GM19438 (cell line): ENCODE data around the gene AJAP1.
"Not testable (repeated sequence)": the region's sequence is repeated elsewhere in the genome, so short reads cannot be mapped to it uniquely, and the experiment has no call there.

Experiments used
- ATAC-seq: cut with Tn5 transposase; IDR thresholded peaks from one replicate; pipeline ENCODE4 v1.9.1; 2021; ENCODE audit warnings: low read depth; ENCODE audit not compliant: unreplicated experiment

AJAP1 gene

DNA sequence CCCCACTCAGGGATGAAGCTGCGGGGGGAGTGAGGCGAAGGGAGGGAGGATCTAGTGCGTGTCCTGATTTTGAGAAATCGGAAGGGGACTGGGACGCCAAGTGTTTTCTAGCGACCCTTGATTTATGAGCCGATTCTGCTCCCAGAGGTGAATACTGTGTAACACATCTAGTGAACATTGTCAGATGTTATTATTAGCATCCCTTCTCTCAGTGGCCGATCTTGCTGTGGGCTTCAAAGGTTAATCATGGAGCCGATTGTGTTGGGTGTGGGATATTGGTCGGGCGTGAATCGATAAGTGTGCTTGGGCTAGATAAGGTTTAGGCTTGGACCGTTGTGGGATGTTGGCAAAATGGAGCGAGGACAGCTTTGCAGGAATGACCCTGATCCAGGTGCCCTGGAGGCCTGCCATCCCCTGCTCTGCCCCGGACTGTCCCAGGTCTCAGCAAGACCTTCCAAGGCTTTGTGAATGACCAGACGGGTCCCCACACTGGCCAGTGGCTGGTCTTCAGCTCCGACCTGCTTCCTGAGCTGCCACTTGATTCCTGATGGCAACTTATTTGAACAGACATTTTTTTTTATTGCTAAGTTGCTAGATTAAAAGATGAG lies 2.2 kb downstream of the AJAP1 start:
- no peak for ATAC-seq

DNA sequence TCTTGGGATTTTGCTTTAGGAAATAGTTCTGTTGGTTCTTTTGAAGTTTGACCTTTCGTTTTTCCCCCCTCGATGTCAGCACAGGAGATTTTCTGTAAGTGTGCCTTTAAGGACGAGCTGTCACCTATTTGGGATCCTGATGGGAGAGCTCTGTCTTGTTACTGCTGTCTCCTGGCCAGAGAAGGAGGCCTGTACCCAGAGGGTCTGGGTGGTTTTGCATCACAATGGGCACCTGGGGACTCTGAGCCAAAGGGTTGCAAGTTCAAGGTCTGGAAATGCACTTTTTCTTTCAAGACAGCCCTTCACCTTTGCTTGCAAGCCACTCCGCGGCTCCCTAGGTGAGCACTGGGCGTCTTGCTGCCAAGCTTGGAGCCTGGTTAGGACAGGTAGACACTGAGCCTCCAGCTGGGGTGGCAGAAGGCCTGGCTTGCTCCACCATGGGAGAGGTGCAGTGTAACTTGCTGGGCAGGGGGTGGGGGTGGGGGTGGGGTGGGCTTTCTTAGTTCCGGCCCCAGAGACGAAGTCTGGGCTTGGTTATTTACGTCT lies 2.9 kb downstream of the AJAP1 start:
- ATAC-seq: no peak

DNA sequence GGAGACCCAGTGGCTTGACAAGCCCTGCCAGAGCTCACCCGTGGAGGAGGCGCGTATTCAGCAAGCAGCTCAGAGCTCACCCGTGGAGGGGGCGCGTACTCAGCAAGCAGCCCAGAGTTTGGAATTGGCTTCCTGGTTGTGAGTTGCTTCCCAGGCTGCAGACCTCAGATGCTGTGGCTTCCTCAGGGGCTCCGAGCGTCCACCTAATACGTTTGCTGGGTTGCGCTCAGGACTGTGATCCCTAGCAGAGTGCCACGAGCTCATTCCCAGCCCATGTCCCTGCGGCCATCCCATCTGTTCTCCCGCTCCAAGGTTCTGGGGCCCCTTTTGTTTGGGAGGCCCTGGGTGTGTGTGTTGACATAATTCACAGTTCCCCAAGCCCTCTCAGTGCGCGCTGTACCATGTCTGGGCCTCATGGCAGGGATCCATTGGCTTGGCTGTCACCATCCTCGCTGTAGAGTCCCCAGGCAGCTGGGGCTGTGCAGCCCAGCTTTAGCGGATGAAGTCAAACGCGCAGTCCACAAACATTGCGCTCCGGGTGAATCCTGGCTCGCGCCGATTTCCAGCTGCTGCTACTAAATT lies 3.6 kb downstream of the AJAP1 start:
- ATAC-seq: no peak

DNA sequence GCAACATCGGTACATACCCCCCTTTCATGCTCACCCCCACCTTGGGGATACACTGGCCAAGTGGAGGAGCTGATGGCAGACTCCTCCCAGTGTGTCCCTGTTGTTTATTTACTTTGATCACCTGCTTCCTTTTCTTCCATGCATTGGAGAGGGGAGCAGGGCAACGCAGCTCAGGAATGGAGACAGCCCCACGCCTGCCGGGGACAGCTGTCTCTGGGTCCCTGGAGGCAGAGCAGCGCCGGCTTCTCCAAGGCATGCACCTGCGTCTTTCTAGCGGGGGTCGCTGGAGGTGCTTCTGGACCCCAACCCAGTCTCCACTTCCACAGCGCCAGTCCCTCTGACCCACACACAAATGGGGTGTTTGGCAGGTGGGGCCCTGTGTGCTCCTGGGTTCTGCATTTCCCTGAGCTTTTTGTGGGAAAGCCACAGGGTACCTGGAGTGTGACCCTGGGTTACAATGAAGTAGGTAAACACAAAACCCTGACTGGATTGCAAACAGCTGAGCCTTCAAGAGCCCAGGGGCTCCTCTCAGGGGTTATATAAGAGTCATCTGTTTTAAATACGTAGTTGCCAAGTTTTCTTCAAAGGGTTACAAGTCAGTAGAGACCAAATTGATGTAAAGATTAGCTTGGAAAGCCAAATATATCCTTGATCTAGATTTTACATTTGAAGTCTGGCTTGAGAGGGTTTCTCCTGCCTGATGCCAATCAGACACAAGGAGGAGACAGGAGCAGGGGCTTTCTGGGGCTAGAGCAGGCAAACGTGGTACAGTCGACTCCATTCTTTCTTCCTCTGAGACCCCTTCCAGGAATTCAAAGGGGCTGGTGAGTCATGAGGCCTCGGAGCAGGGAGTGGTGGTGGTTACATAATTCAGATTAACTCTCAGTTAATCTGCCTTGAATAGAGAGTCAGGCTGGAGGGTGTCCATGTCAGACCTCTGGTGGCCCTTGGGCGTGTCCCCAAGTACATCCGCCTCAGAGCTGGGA lies 4.5 kb downstream of the AJAP1 start:
- no peak for ATAC-seq

DNA sequence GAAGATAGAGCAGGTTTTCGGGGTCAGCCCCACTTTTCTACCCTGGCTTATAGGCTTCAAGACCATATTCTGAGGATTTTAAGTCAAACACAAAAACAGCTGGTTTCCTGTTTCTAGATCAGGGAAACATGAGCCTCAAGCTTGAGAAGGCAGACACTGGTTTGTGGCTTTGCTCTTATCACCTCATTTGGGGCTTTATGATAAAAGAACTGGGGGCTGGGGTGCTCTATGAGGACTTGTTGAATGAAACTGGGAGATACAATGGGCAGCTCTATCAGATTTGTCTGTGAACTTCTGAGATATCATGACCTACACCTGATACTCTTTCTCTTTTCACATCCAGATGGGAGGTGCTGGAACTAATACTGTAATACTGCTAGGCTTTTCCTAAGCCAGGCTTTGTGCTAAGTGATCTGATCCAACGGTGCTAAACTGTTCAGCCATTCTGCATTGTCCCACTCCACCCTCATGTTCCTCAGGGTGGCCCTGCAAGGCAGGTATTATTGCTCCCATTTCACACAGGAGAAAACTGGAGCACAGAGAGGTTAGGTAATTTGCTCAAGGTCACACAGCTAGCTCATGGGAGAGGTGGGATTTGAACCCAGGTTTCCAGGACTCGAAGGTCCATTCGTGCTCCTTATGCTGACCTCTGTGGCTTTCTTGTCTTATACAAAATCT lies 6.6 kb downstream of the AJAP1 start:
- no peak for ATAC-seq

DNA sequence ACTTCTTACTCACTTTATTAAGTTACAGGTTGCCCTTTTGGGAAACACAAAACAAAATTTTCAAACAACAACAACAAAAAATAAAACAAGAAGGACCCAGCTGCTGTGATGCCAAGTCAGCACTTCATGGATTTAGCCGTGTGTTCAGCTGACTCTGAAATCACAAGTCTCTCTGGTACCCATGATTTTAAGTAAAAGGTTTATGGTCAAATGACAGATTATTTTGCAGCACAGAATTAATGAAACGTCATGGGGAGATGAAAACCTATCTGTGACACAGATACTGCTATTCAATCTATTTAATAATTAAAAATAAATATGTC lies 7.1 kb downstream of the AJAP1 start:
- no peak for ATAC-seq

DNA sequence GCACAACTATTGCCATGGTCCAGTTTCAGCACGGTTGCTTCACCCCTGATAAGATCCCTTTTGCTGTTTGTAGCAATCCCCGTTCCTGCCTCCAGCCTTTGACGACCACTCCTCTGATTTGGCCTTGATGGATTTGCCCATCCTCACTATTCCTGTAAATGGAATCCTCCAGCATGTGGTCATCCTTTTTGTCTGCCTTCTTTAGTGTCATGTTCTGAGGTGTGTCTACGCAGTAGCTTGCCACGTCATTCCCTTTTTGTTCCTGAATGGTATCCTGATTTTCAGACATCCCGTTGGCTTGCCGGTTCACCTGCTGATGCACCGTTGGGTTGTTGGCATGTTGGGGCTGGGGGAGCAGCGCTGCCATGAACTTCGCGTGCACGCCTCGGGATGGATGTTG lies 7.8 kb downstream of the AJAP1 start:
- no peak for ATAC-seq

DNA sequence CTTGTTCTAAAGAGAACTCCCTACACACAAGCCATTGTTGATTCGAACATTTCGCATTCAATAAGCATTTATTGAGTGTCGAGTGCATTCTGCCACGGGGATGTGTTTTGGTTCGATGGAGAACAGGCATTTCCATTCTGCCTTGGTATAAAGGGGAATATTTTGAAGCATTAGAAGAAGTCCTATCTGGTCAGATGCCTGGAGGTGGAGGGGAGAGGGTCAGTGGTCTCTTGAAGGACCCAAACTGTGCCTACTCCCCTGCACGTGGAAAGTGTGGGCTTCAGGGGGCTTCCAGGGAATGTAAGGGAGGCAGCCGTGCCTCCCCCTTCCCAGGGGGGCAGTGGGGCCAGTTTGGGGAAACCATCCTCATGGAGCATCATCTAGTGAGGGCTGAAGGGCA lies 8.3 kb downstream of the AJAP1 start:
- no peak for ATAC-seq

DNA sequence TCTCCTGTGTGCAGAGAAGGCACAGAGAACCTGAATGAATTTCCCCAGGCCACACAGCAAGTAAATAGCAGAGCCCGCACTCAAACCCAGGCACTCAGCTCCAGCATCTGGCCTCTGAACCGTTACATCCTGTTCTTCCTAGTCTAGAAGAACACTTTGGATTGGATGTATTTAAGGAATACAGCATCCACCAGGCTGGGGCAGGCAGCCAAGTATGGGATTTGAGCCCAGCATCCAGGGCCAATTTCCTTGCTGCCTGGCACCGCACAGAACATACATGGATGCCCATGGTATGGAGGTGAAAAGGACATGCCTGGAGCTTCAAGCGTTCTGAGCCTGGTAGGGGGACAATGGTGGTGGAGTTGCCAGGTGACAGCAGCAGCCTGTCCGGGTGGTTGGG lies 9.7 kb downstream of the AJAP1 start:
- no peak for ATAC-seq

DNA sequence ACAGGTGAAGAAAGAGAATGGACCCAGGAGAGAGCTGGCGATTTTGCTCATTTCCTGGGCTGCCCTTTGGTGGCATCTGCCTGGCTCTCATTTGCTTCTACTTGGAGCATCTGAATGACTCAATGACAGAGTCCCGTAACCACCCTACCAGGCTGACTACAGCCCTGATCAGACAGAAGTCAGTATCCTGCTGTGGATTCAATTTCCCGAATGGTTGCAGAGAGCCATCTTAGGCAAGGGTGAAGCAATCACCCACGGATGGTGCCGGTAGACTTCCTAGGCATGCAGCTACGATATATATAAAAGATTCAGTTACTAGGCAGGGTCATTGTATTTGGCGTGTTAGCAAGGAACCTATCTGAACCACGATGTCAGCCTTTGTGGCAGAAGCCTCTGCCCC lies 10.2 kb downstream of the AJAP1 start:
- ATAC-seq: no peak

DNA sequence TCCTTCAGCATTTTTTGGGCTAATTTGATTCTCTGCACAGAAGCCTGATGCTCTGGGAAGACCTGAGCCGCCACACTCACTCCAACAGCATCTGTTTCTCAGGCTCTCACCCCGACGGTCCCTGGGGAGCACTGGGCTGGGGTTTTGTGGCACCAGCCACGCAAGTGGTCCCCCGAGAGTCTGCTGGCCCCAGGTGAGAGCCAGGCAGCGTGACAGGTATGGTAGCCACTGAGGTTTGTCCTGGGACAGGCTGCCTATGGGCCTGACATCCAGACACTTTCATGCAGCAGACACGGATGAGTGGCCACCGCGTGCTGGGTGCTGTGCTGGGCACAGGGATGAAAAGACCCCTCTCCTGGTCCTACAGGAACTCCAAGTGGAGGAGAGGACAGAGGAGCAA lies 11.0 kb downstream of the AJAP1 start:
- no peak for ATAC-seq

DNA sequence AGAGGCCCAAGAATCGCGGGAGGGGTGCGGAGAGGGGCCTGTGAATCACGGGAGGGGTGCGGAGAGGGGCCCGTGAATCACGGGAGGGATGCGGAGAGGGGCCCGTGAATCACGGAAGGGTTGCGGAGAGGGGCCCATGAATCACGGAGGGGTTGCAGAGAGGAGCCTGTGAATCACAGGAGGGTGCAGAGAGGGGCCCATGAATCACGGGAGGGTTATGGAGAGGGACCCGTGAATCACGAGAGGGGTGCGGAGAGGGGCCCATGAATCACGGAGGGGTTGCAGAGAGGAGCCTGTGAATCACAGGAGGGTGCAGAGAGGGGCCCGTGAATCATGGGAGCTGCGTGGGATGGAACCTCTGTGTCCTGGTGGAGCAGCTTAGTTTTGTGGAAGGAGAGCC lies 12.3 kb downstream of the AJAP1 start:
- ATAC-seq: not testable (repeated sequence)

DNA sequence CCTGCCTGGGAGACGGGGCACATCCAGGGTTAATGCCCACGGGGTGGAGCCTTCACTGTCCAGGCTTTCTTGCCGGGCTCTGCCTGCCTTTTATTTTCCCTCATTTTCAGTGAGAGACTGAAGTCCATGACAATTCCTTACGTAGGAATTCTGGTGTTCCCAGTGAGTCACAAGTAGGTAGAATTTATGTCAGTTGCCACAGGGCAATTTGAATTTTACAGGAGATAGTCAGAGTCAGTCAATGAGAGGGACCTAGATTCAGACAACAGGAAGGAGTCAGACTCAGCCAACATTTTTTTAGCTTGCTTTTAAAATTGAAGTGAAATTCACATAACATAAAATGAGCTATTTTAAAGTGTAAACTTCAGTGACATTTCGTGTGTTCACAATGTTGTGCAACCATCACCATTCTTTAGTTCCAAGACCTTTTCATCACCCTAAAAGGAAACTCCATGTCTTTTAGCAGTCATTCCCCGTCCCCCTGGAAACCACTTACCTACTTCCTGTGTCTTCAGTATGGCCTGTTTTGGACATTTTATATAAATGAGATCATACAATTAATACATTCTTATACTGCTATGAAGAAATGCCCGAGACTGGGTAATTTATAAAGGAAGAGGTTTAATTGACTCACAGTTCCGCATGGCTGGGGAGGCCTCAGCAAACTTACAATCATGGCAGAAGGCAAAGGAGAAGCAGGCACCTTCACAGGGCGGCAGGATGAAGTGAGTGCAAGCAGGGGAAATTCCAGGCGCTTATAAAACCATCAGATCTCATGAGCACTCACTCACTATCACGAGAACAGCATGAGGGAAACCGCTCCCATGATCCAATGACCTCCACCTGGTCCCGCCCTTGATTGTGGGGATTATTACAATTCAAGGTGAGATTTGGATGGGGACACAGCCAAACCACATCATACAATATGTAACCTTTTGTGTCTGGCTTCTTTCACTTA lies 14.6 kb downstream of the AJAP1 start:
- no peak for ATAC-seq

DNA sequence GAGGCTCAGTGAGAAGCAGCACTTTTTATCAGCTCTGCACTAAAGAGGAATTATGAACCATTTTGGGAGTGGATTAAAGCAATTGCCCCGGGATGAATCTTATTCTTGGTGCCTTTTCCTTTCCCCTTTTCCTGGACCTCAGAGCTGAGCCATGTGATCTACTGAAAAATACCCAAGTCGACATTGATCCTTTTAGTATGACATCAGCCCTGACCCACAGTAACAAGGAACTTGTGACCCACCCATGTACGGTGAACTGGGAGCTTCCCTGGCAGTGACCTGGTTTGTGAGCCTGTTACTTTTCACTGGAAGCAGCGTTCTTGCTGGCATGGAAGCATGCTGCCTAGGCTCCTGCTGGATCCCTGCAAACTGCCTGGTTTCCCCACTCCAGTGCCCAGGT lies 15.9 kb downstream of the AJAP1 start:
- no peak for ATAC-seq

DNA sequence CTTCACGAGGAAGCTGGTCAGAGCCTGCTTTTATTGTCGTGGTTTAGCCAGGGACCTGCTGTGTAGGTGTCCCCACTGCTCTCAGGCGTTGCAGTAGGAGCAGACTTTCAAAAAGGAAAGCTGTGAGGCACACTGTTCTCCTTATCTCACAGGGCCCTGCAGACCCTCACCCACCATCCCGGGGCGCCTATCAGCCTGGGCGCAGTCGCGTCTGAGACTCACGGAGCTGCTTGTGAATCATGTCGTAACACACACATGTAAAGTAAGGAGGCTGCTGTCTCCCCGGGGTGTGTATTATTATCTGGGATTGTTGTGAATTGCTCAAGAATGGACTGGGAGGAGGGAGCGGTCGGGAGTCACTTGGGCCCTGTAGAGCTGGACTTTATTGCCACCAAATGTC lies 17.4 kb downstream of the AJAP1 start:
- no peak for ATAC-seq

DNA sequence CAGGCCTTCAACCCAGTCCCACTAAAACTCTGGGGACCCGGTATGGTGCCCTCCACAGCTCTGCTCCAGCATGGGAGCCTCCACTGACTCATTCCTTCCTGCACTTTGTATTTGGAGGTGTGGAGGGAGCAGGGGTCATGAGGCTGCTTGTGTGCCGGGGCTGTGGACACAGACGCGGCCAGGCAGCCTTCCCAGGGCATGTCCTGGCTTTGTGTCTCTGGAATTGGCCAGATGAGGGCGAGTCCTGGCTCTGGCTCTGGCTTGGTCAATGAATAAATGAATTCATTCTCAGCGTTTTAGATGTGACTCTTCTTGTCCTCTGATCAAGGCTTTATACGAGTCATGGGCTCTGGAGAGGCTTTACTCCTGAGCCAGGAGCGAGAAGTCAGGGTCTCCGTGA lies 19.1 kb downstream of the AJAP1 start:
- no peak for ATAC-seq

DNA sequence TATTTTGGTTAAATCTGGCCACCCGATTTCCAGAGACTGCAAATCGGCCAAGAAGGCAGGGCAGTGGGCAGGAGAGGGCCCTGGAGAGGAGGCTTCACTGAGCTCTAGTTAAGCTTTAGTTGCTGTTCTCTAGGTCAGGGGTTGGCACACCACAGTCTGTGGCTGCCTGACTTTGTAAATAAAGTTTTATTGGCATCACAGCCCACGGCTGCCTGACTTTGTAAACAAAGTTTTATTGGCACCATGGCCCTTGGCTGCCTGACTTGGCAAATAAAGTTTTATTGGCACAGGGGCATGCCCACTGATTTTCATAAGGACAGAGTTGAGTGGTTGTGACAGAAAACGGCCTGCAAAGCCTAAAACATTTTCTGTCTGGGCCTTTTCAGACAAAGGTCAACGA lies 19.7 kb downstream of the AJAP1 start:
- ATAC-seq: no peak

DNA sequence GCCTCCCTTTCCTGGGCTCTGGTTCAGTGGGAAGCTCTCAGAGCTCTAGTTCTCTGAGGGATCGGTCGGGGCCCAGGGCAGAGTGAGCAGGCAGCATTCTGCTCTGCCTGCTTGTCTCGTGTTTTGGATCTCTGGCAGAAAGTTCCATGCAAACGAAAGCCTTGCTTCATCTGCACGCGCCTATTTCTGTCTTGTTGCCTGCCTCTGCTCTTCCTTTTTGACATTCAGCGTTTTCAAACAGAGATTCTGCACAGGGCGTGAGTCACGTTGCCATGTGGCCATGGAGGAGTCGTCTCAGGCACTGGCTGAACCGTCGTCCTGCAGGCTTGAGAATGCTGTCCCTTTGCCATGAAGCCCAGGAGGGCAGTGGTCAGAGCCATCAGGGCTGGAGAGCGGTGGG lies 20.3 kb downstream of the AJAP1 start:
- ATAC-seq: no peak

DNA sequence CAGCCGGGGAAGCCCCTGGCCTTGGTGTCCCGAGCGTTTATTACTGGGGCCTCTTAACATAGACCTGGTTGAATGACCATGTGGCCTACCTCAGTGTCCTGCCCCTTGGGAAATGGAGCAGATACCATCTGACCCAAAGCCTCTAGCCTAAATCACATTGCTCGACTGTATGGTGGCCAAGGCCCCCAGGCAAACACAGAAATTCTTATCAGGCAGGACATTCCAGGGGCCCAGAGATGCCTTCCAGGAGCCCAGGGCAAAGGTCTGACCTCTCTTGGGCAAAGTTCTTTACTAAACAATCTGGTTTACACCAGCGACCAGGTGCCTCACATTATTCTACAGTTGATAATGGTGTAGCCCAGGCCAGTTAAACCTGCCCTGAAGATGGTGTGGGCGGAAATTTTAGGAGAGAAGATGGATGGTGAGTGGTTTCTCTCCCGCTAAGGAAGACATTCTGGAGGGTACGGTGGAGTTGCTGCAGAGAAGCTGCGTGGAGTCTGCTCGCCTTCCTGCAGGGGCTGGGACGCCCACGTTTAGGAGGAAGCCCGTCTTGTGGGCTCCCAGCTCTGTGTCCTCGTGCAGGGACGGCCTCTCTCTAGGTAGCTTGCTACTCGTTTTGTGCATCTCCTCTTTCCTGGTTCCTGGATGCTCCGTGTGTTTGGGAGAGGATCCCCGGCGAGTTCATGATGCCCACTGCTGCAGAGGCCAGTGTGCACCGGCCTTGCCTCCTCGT lies 21.2 kb downstream of the AJAP1 start:
- ATAC-seq: no peak
